HG03469 (cell line): ENCODE measurements around the gene MLKL.
"Not testable (repeated sequence)": the region's sequence is repeated elsewhere in the genome, so short reads cannot be mapped to it uniquely, and the experiment has no call there.

Experiments used
- ATAC-seq: cut with Tn5 transposase; IDR thresholded peaks from one replicate; pipeline ENCODE4 v1.9.1; 2021; ENCODE audit warnings: mild to moderate bottlenecking, moderate library complexity, moderate number of reproducible peaks; ENCODE audit not compliant: unreplicated experiment

MLKL gene

GRCh38 chr16:74709441-74709877 lies 8.8 kb upstream of the MLKL start:
- ATAC-seq: peak; percentile 72

DNA sequence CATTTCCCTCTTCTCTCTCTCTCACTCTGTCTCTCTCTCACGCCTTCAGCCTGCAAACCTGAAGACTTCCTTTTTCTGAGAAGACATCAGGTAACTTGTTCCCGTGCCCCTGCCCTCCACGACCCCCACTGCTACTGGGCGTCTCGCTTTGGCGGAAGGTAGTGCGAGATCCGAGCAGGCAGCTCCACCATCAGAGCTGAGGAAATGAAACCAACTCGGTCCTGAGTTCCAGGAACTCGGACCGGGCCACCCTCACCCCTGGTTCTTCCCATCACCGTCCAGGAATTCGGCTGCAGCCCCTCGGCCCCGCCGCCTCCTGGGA lies 585 bp downstream of the MLKL start:
- no peak for ATAC-seq

GRCh38 chr16:74699666-74700065 lies 996 bp downstream of the MLKL start:
- no peak for ATAC-seq

DNA sequence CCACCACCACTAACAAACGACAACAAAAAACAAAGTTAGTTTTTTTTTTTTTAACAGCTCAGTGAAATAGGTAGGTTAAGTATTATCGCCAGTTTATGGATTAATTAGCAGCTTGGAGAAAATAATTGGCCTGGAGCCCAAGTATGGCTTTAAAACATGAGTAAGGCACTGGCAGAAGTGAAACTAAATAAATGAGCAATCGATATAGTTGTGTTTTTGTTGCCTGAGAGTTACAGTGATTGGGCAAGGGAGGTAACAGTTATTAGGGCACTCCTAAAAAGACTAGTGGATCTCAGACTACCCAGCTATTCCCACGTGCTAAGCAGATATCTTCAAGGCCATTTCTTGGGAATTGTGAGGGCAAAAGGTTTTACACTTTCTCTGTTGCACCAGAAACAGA lies 2.4 kb downstream of the MLKL start:
- no peak for ATAC-seq

GRCh38 chr16:74695450-74696422 lies 4.9 kb downstream of the MLKL start:
- peak; percentile 86 for ATAC-seq

- no peak for ATAC-seq
Observed at GRCh38 chr16:74691093-74691855, 9.4 kb downstream of the MLKL start.

DNA sequence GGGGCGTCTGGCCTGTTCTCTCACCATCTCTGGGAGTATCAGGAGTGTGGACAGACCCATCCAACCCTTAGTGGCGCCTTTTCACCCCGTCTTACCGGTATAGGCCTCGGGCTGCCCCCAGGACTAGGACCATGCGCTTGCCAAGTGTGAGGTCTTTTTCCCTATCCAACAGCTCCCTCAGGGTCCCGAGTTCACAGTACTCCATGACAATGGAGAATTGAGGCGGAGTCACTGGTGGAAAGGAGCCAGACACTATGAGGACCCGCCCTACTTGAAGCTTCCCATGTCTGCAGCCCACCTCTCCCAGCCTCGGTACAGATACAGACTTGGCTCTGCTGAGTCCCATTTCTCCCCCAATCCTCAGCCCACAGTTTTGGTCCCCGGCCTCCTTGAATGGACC lies 18.1 kb downstream of the MLKL start:
- no peak for ATAC-seq

GRCh38 chr16:74680681-74681080 lies 20.0 kb downstream of the MLKL start:
- ATAC-seq: no peak

DNA sequence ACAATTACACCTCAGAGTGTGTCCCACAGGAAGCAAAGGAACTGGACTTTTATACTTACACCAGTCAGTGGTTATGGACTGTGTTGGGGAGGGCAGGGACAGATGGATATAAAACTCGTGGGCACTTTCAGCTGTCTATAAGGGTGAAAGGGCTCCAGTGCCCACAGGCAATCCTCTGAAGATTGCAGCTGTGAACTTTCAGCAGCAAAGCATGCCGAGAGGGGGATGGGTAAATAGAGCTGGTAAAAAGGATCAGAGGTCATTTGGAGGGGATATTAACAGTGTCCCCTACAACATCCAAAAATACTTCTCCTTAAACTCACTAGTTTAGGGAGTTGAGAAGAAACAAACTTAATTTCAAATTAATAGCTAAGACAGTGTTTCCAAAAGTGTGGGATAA lies 20.7 kb downstream of the MLKL start:
- ATAC-seq: no peak

DNA sequence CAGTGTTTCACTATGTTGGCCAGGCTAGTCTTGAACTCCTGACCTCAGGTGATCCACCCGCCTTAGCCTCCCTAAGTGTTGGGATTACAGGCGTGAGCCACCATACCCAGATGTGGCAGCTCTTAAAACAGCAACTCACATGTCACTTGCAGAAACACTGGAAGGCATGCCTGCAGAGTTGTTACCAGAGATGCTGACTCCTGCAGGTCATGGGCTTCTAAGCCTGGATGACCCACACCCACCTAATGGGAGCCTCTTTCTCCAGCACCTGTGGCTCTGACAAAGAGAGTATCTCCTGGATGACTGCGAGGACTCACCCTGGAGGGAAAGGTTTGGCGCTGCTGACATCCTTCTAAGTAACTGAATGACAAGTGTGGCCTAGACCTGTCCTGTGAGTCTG lies 22.8 kb downstream of the MLKL start:
- ATAC-seq: no peak

DNA sequence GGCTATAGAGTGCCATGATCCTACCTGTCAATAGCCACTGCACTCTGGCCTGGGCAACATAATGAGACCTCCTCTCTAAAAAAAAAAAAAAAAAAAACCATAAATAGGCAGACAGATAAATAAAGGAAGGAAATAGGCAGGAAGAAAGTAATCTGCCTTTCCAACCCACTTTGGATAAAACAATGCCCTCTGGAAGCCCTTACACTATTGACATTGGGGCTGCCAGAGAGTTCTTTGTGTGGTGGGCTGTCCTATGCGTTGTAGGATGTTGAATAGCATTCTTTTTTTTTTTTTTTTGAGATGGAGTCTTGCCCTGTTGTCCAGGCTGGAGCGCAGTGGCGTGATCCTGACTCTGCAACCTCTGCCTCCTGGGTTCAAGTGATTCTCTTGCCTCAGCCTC lies 26.8 kb downstream of the MLKL start:
- no peak for ATAC-seq

- ATAC-seq: not testable (repeated sequence)
Observed at GRCh38 chr16:74668877-74669276, 31.8 kb downstream of the MLKL start.

DNA sequence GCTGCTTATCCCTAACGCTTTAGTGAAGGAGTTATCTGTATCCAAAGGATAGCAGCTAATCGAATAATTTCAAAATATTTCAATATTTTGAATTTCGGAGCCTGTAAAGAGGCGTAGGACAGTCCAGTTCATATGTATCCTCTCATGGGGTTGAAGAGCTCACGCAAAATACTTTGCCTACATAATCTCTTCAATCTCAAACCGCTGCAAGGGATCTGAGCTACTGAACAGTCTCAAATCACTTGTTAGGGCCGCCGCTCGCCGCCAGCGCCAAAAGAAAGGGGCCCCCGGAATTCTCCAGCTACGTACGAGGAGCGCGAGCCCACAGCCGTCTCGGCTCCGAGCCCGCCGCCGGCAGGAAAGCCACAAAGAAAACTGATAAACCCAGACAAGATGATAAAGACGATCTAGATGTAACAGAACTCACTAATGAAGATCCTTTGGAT lies 33.4 kb downstream of the MLKL start:
- no peak for ATAC-seq

DNA sequence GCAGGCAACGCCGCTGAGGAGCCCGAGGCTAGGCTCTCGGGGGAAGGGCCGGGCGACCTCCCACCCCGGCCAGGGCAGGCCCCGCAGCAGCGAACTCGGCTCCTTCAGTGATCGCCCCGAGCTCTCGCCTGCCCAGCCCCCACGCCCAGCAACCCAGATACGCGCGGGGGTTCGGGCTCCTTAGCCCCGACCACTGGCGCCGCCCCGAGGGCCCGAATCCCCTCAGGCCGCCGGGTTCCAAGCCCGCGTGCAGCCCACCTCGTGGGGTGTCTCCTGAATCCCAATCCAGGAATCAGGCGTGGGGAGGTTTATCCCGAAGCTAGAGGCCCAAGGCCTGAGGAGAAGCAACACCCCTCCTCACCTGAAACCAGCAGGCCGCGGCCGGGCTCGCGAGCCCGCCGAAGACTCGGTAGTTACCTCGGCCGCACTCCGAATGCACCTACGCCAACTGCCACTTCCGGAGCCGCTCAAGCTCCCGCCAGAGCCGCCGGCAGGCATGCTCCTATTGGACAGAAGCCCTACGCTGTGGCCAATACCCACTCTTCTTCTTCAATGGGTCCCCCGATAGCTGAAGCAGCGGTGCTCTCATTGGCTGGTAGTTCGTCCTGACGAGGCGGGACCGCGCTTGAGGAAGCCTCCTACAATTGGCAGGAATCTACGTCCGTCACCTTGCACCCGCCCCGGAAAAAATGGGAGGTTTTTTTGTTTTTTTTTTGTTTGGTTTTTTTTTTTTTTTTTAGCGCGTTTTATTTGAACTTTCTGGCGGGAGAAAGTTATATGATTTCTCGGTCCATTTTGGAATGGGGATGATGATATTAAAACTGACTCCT lies 34.0 kb downstream of the MLKL start, which contains the start of gene RFWD3:
TSS of gene RFWD3 (minus strand) at position 453 of the 830 bp plus-strand sequence. CDS start 5,428 bp downstream, outside the sequence.
- peak; percentile 99 for ATAC-seq

GRCh38 chr16:74666010-74666421 lies 34.6 kb downstream of the MLKL start:
- ATAC-seq: no peak

- no peak for ATAC-seq
Observed at GRCh38 chr16:74661064-74661463, 39.6 kb downstream of the MLKL start.

GRCh38 chr16:74660383-74660782 lies 40.3 kb downstream of the MLKL start:
- no peak for ATAC-seq

DNA sequence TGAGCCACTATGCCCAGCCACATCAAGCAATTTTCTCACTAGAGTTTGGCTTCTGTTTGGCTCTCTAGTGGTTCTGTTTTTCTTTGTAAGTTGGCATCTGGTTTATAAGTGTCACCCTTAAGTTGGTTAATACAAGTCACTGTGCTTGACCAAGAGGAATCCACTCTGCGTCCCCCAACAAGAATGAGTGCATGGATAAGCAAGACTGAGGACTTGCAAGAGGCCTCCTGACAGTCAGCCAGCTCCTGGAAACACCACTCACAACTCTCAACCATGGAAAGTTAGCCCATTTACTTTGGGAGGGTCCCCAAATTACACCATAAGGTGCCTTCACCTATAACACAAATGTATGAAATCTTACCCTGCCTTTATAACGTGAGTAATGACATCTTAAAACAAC lies 41.6 kb downstream of the MLKL start:
- no peak for ATAC-seq

- ATAC-seq: no peak
Observed at GRCh38 chr16:74657870-74658642, 42.6 kb downstream of the MLKL start.

- no peak for ATAC-seq
Observed at GRCh38 chr16:74654536-74655050, 46.1 kb downstream of the MLKL start.
